H9 (cell line): ENCODE results near the gene ADGRB3. TPM values are rescaled to one million over a fixed set of nuclear protein-coding genes. Genes with fewer than 3 reads are reported as not detected.

Source experiments
- DNase-seq: peaks from one replicate; pipeline ENCODE4 v3.0.0-alpha.2; 2017
- H2AFZ ChIP-seq: one replicate; pipeline ENCODE4 v1.6.1; 2013; ENCODE audit warnings: mild to moderate bottlenecking, low read length, control low read depth, moderate library complexity
- H2AK5ac ChIP-seq: 2 replicates; pipeline ENCODE4 v1.6.1; 2013; ENCODE audit warnings: low read length, control low read depth, mixed read lengths; ENCODE audit not compliant: insufficient read length
- H2BK120ac ChIP-seq: one replicate; pipeline ENCODE4 v1.6.1; 2013; ENCODE audit warnings: low read depth, mild to moderate bottlenecking, low read length, control low read depth, inconsistent platforms; ENCODE audit not compliant: poor library complexity, severe bottlenecking
- H2BK12ac ChIP-seq: 2 replicates; pipeline ENCODE4 v1.6.1; 2013; ENCODE audit warnings: low read length, control low read depth, mixed read lengths, low read depth; ENCODE audit not compliant: insufficient read length
- H2BK15ac ChIP-seq: 2 replicates; pipeline ENCODE4 v1.6.1; 2013; ENCODE audit warnings: low read depth, low read length, control low read depth
- H2BK20ac ChIP-seq: one replicate; pipeline ENCODE4 v1.6.1; 2013; ENCODE audit warnings: low read depth, mild to moderate bottlenecking, low read length, control low read depth, inconsistent platforms; ENCODE audit not compliant: poor library complexity, severe bottlenecking
- H2BK5ac ChIP-seq: 2 replicates; pipeline ENCODE4 v1.6.1; 2013; ENCODE audit warnings: low read length, control low read depth, mixed read lengths; ENCODE audit not compliant: insufficient read length
- H3K14ac ChIP-seq: 2 replicates; pipeline ENCODE4 v1.6.1; 2013; ENCODE audit warnings: low read length, control low read depth; ENCODE audit not compliant: insufficient read depth
- H3K18ac ChIP-seq: 2 replicates; pipeline ENCODE4 v1.6.1; 2013; ENCODE audit warnings: low read depth, mild to moderate bottlenecking, mixed read lengths, low read length, control low read depth; ENCODE audit not compliant: insufficient read length
- H3K23ac ChIP-seq: 2 replicates; pipeline ENCODE4 v1.6.1; 2013; ENCODE audit warnings: low read length, control low read depth, mixed read lengths, low read depth; ENCODE audit not compliant: insufficient read length
- H3K23me2 ChIP-seq: 2 replicates; pipeline ENCODE4 v1.6.1; 2013; ENCODE audit warnings: low read depth, mild to moderate bottlenecking, mixed read lengths, low read length, control low read depth; ENCODE audit not compliant: insufficient read length, poor library complexity, severe bottlenecking
- H3K27ac ChIP-seq: 2 replicates; pipeline ENCODE4 v1.5.1; 2013; ENCODE audit warnings: low read length, control low read depth, mixed read lengths, low read depth; ENCODE audit not compliant: insufficient read length
- H3K27me3 ChIP-seq: 2 replicates; pipeline ENCODE4 v1.6.1; 2013; ENCODE audit warnings: low read length, control low read depth, inconsistent platforms; ENCODE audit not compliant: insufficient read depth
- H3K4ac ChIP-seq: 2 replicates; pipeline ENCODE4 v1.6.1; 2013; ENCODE audit warnings: low read depth, mild to moderate bottlenecking, control low read depth, inconsistent platforms, low read length, moderate library complexity
- H3K4me1 ChIP-seq: 2 replicates; pipeline ENCODE4 v1.6.1; 2013; ENCODE audit warnings: low read length, control low read depth, inconsistent platforms; ENCODE audit not compliant: insufficient read depth
- H3K4me2 ChIP-seq: 2 replicates; pipeline ENCODE4 v1.6.1; 2013; ENCODE audit warnings: low read length, control low read depth, mixed read lengths; ENCODE audit not compliant: insufficient read length, insufficient read depth
- H3K56ac ChIP-seq: 2 replicates; pipeline ENCODE4 v1.6.1; 2013; ENCODE audit warnings: low read depth, mild to moderate bottlenecking, mixed read lengths, low read length, control low read depth; ENCODE audit not compliant: insufficient read length
- H3K79me1 ChIP-seq: 2 replicates; pipeline ENCODE4 v1.6.1; 2013; ENCODE audit warnings: low read depth, mild to moderate bottlenecking, moderate library complexity, low read length, control low read depth, inconsistent platforms; ENCODE audit not compliant: insufficient read depth, poor library complexity, severe bottlenecking
- H3K79me2 ChIP-seq: 2 replicates; pipeline ENCODE4 v1.6.1; 2013; ENCODE audit warnings: low read length, control low read depth, inconsistent platforms; ENCODE audit not compliant: insufficient read depth
- H3K9ac ChIP-seq: 2 replicates; pipeline ENCODE4 v1.6.1; 2013; ENCODE audit warnings: low read length, control low read depth, mixed read lengths; ENCODE audit not compliant: insufficient read length; ENCODE audit errors: extremely low read depth
- H3K9me3 ChIP-seq: one replicate; pipeline ENCODE4 v1.6.1; 2013; ENCODE audit warnings: low read depth, low read length, inconsistent platforms; ENCODE audit not compliant: control insufficient read depth
- H3T11ph ChIP-seq: one replicate; pipeline ENCODE4 v1.6.1; 2013; ENCODE audit warnings: mild to moderate bottlenecking, low read length, control low read depth, inconsistent platforms
- H4K20me1 ChIP-seq: one replicate; pipeline ENCODE4 v1.6.1; 2013; ENCODE audit not compliant: control insufficient read depth, insufficient read length, insufficient read depth
- H4K5ac ChIP-seq: 2 replicates; pipeline ENCODE4 v1.6.1; 2013; ENCODE audit warnings: low read depth, mild to moderate bottlenecking, mixed read lengths, low read length, control low read depth; ENCODE audit not compliant: insufficient read length
- H4K8ac ChIP-seq: replicated peaks from 2 replicates; pipeline ENCODE4 v1.6.1; 2013; ENCODE audit warnings: low read length, control low read depth, mixed read lengths, low read depth; ENCODE audit not compliant: insufficient read length
- H4K91ac ChIP-seq: 2 replicates; pipeline ENCODE4 v1.6.1; 2013; ENCODE audit warnings: low read depth, mild to moderate bottlenecking, moderate library complexity, mixed read lengths, low read length, control low read depth; ENCODE audit not compliant: insufficient read length
- H3K27ac Mint-ChIP-seq, 3 experiments: 2 replicates in 2 of 3; 3 replicates in 1 of 3; pipeline ENCODE4 v1.8.0; 2020 to 2021; ENCODE audit warnings: mixed read lengths in 3 of 3, mild to moderate bottlenecking in 1 of 3, moderate library complexity in 1 of 3
- H3K27me3 Mint-ChIP-seq: 2 replicates; pipeline ENCODE4 v1.8.0; 2021; ENCODE audit warnings: low read depth, mild to moderate bottlenecking, moderate library complexity, mixed read lengths
- H3K36me3 Mint-ChIP-seq, 3 experiments: 2 replicates in 2 of 3; 3 replicates in 1 of 3; pipeline ENCODE4 v1.8.0; 2020 to 2021; ENCODE audit warnings: low read depth in 3 of 3, mixed read lengths in 3 of 3; ENCODE audit not compliant: insufficient read depth in 1 of 3
- H3K4me1 Mint-ChIP-seq, 2 experiments: 2 replicates each; pipeline ENCODE4 v1.8.0; 2020; ENCODE audit warnings: mixed read lengths in 2 of 2
- H3K4me3 Mint-ChIP-seq, 2 experiments: 2 replicates in 1 of 2; 3 replicates in 1 of 2; pipeline ENCODE4 v1.8.0; 2020 to 2021; ENCODE audit warnings: mild to moderate bottlenecking in 2 of 2, mixed read lengths in 2 of 2, moderate library complexity in 1 of 2
- H3K9me3 Mint-ChIP-seq, 2 experiments: 2 replicates in 1 of 2; 3 replicates in 1 of 2; pipeline ENCODE4 v1.8.0; 2020; ENCODE audit warnings: mild to moderate bottlenecking in 2 of 2, mixed read lengths in 2 of 2, moderate library complexity in 1 of 2
- WGBS: extraction: QIAGEN DNeasy Blood & Tissue Kit; methylation state at CpG from one replicate; pipeline ENCODE4 v1.1.7; 2013; ENCODE audit warnings: missing lambda C conversion rate, low lambda C conversion rate, mixed read lengths; ENCODE audit not compliant: insufficient read length; ENCODE audit errors: extremely low coverage; 5-methylcytosine and 5-hydroxymethylcytosine counted together
- total RNA-seq: library from RNA; stranded (reverse); gene quantifications from 2 replicates; pipeline ENCODE4 v1.2.1, GENCODE V29; 2021
- TF ChIP-seq, protein P1 (sequence below): fragments of 200-600 bp; sonication (generic); conservative IDR thresholded peaks from 3 replicates; pipeline ENCODE4 v1.8.0; 2021; ENCODE audit warnings: antibody characterized with exemption, mild to moderate bottlenecking

ADGRB3 gene
- total RNA-seq, 1 experiment from 2014 or later = 0.37 TPM

DNA sequence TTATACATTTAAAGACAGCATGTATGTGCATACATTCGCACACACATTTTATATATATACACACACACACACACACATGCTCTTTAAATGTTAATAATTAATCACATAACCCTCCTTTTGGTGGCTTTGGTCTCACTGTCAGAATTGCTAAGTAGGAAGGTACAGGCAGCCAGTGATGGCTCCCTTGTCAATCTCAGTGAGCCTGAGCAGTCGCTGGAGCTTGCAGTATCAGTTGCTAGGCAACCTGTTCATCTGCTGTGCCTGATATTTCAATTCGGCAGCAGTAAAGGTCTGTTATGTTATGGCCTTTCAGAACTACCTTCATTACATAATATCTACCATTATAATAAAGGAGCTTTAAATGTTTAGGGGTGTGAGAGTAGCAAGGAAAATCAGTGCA, 787.4 kb downstream of the ADGRB3 start:
- DNase-seq = no peak
- no peaks in the 10 kb centered on the region for H3K27me3 ChIP-seq

More for the DNA sequence above, 787.4 kb downstream of the ADGRB3 start:
- Histone ChIP-seq H2AFZ (no peak overlapping the region), H3K4ac (no peak overlapping the region), H3K79me2 (no peaks in the 10 kb centered on the region), H2BK5ac (no peak overlapping the region), H3K4me1 (no peaks in the 10 kb centered on the region), H3K14ac (no peak overlapping the region), H3T11ph (no peak overlapping the region), H2AK5ac (no peak overlapping the region), H3K23ac (no peak overlapping the region), H3K56ac (no peak overlapping the region), H4K5ac (no peak overlapping the region), H4K8ac (no peak overlapping the region), H4K91ac (no peak overlapping the region), H3K79me1 (no peaks in the 10 kb centered on the region), H2BK15ac (no peak overlapping the region), H2BK20ac (no peak overlapping the region), H2BK12ac (no peak overlapping the region), H3K4me2 (no peak overlapping the region), H2BK120ac (no peak overlapping the region), H3K18ac (no peak overlapping the region), H4K20me1 (no peaks in the 10 kb centered on the region), H3K27ac (no peak overlapping the region), H3K23me2 (no peaks in the 10 kb centered on the region), H3K9me3 (no peaks in the 10 kb centered on the region), H3K9ac (no peak overlapping the region)
- no peaks in the 10 kb centered on the region for H3K9me3 Mint-ChIP-seq
- no peak overlapping the region for H3K4me3 Mint-ChIP-seq
- TF ChIP-seq, protein P1, sequence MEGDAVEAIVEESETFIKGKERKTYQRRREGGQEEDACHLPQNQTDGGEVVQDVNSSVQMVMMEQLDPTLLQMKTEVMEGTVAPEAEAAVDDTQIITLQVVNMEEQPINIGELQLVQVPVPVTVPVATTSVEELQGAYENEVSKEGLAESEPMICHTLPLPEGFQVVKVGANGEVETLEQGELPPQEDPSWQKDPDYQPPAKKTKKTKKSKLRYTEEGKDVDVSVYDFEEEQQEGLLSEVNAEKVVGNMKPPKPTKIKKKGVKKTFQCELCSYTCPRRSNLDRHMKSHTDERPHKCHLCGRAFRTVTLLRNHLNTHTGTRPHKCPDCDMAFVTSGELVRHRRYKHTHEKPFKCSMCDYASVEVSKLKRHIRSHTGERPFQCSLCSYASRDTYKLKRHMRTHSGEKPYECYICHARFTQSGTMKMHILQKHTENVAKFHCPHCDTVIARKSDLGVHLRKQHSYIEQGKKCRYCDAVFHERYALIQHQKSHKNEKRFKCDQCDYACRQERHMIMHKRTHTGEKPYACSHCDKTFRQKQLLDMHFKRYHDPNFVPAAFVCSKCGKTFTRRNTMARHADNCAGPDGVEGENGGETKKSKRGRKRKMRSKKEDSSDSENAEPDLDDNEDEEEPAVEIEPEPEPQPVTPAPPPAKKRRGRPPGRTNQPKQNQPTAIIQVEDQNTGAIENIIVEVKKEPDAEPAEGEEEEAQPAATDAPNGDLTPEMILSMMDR = no peak
- no CpG with 5 or more reads among the region's 3 CpGs for WGBS
- no peaks in the 10 kb centered on the region for H3K27me3 Mint-ChIP-seq
- H3K4me1 Mint-ChIP-seq = peaks cover 6 to 7% of the 10 kb centered on the region in 2 experiments
- no peak overlapping the region for H3K27ac Mint-ChIP-seq
- H3K36me3 Mint-ChIP-seq = no peaks in the 10 kb centered on the region
